Endothelial cell of umbilical vein (primary cell): Measurements from ENCODE around the gene SCLY. TPM values are rescaled to one million over a fixed set of nuclear protein-coding genes. Genes with fewer than 3 reads are reported as not detected.

Source experiments
- BruUV-seq: library from RNA; stranded (reverse); fragments of 400-500 nt; replicated peaks from 2 replicates; lab custom pipeline; 2021; lab: Mats Ljungman, UMichigan
- CTCF ChIA-PET: fragments of 300-600, 350-600 bp; sonication (Branson Sonifier 250); formaldehyde crosslinking; loops from one replicate; lab custom pipeline; 2021; ENCODE audit warnings: antibody characterized with exemption, inconsistent platforms; lab: Charles Lee
- POLR2A ChIA-PET: fragments of 300-600, 350-600 bp; sonication (Branson Sonifier 250); formaldehyde crosslinking; loops from one replicate; lab custom pipeline; 2021; ENCODE audit warnings: antibody characterized with exemption, inconsistent platforms; lab: Charles Lee
- DNase-seq: peaks from one replicate; pipeline ENCODE4 v3.0.0-alpha.2; 2011; ENCODE audit warnings: low read depth, low spot score
- FAIRE-seq: peaks from 2 replicates; lab custom pipeline; 2011; peaks lifted over from hg19 to GRCh38; lab: Jason Lieb, UNC
- H2AFZ ChIP-seq: 2 replicates; pipeline ENCODE4 v1.6.0; 2012; ENCODE audit warnings: low read depth, low read length, control low read depth, inconsistent platforms
- H3K27ac ChIP-seq: 2 replicates; pipeline ENCODE4 v1.5.1; 2011; ENCODE audit warnings: low read depth, mild to moderate bottlenecking, control low read depth, low read length, moderate library complexity; ENCODE audit not compliant: insufficient read depth
- H3K27me3 ChIP-seq, 2 experiments: 2 replicates each; pipeline versions ENCODE4 v1.6.0 to v1.6.1; 2011; ENCODE audit warnings: low read length in 2 of 2, mixed read lengths in 1 of 2; ENCODE audit not compliant: control insufficient read depth in 2 of 2, insufficient read depth in 2 of 2
- H3K36me3 ChIP-seq, 2 experiments: 2 replicates in 1 of 2; 3 replicates in 1 of 2; pipeline ENCODE4 v1.5.1; 2011; ENCODE audit warnings: low read length in 2 of 2, mild to moderate bottlenecking in 1 of 2, moderate library complexity in 1 of 2; ENCODE audit not compliant: control insufficient read depth in 2 of 2, insufficient read depth in 2 of 2; ENCODE audit errors: extremely low read depth in 1 of 2
- H3K4me1 ChIP-seq: 3 replicates; pipeline ENCODE4 v1.5.1; 2011; ENCODE audit warnings: mild to moderate bottlenecking, low read length; ENCODE audit not compliant: control insufficient read depth, insufficient read depth; ENCODE audit errors: extremely low read depth
- H3K4me2 ChIP-seq: 2 replicates; pipeline ENCODE4 v1.6.1; 2011; ENCODE audit warnings: low read length, control low read depth, mixed read lengths; ENCODE audit not compliant: insufficient read depth
- H3K4me3 ChIP-seq, 3 experiments: fragments of 200-600 bp in 1 of 3; sonication (generic), shearing (Covaris generic) in 1 of 3; replicated peaks in 1 of 3; 2 replicates each; pipeline ENCODE4 v1.5.1; 2011 to 2016; ENCODE audit warnings: control low read depth in 3 of 3, low read length in 3 of 3, mild to moderate bottlenecking in 2 of 3, inconsistent platforms in 1 of 3, low read depth in 1 of 3, moderate library complexity in 1 of 3; ENCODE audit not compliant: insufficient read depth in 1 of 3
- H3K79me2 ChIP-seq: 2 replicates; pipeline ENCODE4 v1.6.0; 2012; ENCODE audit warnings: low read length, inconsistent platforms; ENCODE audit not compliant: control insufficient read depth, insufficient read depth
- H3K9ac ChIP-seq: replicated peaks from 2 replicates; pipeline ENCODE3; 2011; ENCODE audit warnings: low read length, control low read depth; ENCODE audit not compliant: insufficient read depth; ENCODE audit errors: extremely low read depth
- H3K9me1 ChIP-seq: replicated peaks from 3 replicates; pipeline ENCODE4 v1.6.0; 2011; ENCODE audit warnings: mild to moderate bottlenecking, low read length; ENCODE audit not compliant: control insufficient read depth, insufficient read depth; ENCODE audit errors: extremely low read depth
- H3K9me3 ChIP-seq: replicated peaks from 2 replicates; pipeline ENCODE4 v1.5.1; 2012; ENCODE audit warnings: low read length, inconsistent platforms; ENCODE audit not compliant: control insufficient read depth, insufficient read depth
- H4K20me1 ChIP-seq: replicated peaks from 2 replicates; pipeline ENCODE3; 2011; ENCODE audit warnings: mild to moderate bottlenecking, low read length; ENCODE audit not compliant: control insufficient read depth, insufficient read depth; ENCODE audit errors: extremely low read depth
- EZH2 ChIP-seq: IDR thresholded peaks from 2 replicates; pipeline ENCODE4 v1.6.1; 2012; ENCODE audit warnings: borderline replicate concordance, low read depth, mild to moderate bottlenecking, moderate library complexity, low read length, inconsistent platforms; ENCODE audit not compliant: severe bottlenecking
- FOS ChIP-seq: IDR thresholded peaks from 2 replicates; pipeline ENCODE4 v1.6.1; 2011; ENCODE audit warnings: mild to moderate bottlenecking, low read length, moderate library complexity, borderline replicate concordance; ENCODE audit not compliant: insufficient read depth
- GATA2 ChIP-seq: IDR thresholded peaks from 2 replicates; pipeline ENCODE4 v1.7.0; 2011; ENCODE audit warnings: low read depth, mild to moderate bottlenecking, moderate library complexity, mixed read lengths, low read length; ENCODE audit not compliant: insufficient read length, insufficient read depth
- JUN ChIP-seq: IDR thresholded peaks from 2 replicates; pipeline ENCODE4 v1.6.1; 2011; ENCODE audit warnings: borderline replicate concordance, low read depth; ENCODE audit not compliant: insufficient read length, insufficient read depth
- MYC ChIP-seq: IDR thresholded peaks from one replicate; pipeline ENCODE4 v1.6.1; 2011; ENCODE audit warnings: mild to moderate bottlenecking, low read depth, low read length
- POLR2A ChIP-seq: IDR thresholded peaks from 2 replicates; pipeline ENCODE4 v1.6.1; 2012; ENCODE audit warnings: low read depth, mild to moderate bottlenecking, control low read depth, low read length
- POLR2AphosphoS5 ChIP-seq: IDR thresholded peaks from 2 replicates; pipeline ENCODE4 v1.6.1; 2012; ENCODE audit warnings: low read depth, mild to moderate bottlenecking, control low read depth, low read length, moderate library complexity; ENCODE audit not compliant: insufficient read depth
- dilution Hi-C: fragments of 300-500 bp; cut with MboI; formaldehyde crosslinking; loops from one replicate; pipeline ENCODE4 v1.15.0; 2019; ENCODE audit warnings: low sequenced_read_pairs; ENCODE audit not compliant: extremely low pct_ligation_motif_present
- intact Hi-C: fragments of 100-400 bp; cut with micrococcal nuclease; formaldehyde crosslinking; loops from one replicate; pipeline ENCODE4 v1.10.0; 2022
- polyA plus RNA-seq, 4 experiments: library from polyadenylated mRNA; depleted of rRNA in 3 of 4; stranded (reverse) in 3 of 4; unstranded in 1 of 4; fragments of >200 nt; gene quantifications; 2 replicates each; pipeline versions ENCODE4 v1.2.1 to v1.2.3, GENCODE V29; 2011 to 2012; ENCODE audit warnings: missing spikeins in 1 of 4
- total RNA-seq: library from RNA; stranded (reverse); gene quantifications from 2 replicates; pipeline ENCODE4 v1.2.3, GENCODE V29; 2021
- TF ChIP-seq, protein P1 (sequence below), 2 donors: IDR thresholded peaks; 1 replicate in 1 of 2; 2 replicates in 1 of 2; pipeline ENCODE4 v1.5.1; 2011; ENCODE audit warnings: low read length in 2 of 2, mild to moderate bottlenecking in 2 of 2, moderate library complexity in 2 of 2, control low read depth in 1 of 2, inconsistent platforms in 1 of 2, low read depth in 1 of 2; ENCODE audit not compliant: insufficient read depth in 1 of 2; ENCODE audit errors: extremely low read depth in 1 of 2
- TF ChIP-seq, protein P2 (sequence below): IDR thresholded peaks from 2 replicates; pipeline ENCODE4 v1.6.1; 2011; ENCODE audit not compliant: insufficient read depth, insufficient read length

SCLY gene
- total and polyA plus RNA-seq, 2 donors (not counting 3 experiments of a cell fraction or from before 2014, with no cell fraction given): 22.6 to 32.7 TPM

DNA sequence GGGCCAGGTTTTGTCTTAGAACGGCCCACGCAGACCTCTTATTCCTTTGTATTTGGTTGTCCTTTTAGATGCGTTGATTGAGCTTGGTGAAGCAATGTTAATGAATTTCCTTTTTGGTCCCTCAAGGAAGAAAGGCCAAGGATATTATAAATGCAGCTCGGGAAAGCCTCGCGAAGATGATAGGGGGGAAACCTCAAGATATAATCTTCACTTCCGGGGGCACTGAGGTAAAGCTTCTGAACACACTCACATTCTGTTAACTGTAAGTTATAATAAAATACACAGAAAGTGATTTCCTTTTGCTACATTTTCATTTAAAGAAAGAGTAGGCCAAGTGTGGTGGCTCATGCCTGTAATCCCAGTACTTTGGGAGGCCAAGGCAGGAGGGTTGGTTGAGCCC is 7.1 kb downstream of the SCLY start:
- no peak overlapping the region for H3K4me3 ChIP-seq
- no TSS peak for BruUV-seq
- dilution Hi-C loops (no loop called here), intact Hi-C loops (loop anchor here (10.0 kb wide), 1 partner anchor 167 kb away; no protein-coding TSS in a partner anchor)
- H3K4me1 ChIP-seq: no peaks in the 10 kb centered on the region
- H3K27ac ChIP-seq: no peak overlapping the region
- no peak overlapping the region for H2AFZ ChIP-seq
- ChIA-PET POLR2A (no interaction called here), CTCF (no interaction called here)
- FAIRE-seq: no peak
- H4K20me1 ChIP-seq: no peaks in the 10 kb centered on the region
- H3K9me3 ChIP-seq: no peaks in the 10 kb centered on the region
- TF ChIP-seq, protein P1, sequence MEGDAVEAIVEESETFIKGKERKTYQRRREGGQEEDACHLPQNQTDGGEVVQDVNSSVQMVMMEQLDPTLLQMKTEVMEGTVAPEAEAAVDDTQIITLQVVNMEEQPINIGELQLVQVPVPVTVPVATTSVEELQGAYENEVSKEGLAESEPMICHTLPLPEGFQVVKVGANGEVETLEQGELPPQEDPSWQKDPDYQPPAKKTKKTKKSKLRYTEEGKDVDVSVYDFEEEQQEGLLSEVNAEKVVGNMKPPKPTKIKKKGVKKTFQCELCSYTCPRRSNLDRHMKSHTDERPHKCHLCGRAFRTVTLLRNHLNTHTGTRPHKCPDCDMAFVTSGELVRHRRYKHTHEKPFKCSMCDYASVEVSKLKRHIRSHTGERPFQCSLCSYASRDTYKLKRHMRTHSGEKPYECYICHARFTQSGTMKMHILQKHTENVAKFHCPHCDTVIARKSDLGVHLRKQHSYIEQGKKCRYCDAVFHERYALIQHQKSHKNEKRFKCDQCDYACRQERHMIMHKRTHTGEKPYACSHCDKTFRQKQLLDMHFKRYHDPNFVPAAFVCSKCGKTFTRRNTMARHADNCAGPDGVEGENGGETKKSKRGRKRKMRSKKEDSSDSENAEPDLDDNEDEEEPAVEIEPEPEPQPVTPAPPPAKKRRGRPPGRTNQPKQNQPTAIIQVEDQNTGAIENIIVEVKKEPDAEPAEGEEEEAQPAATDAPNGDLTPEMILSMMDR (IDR thresholded peaks at IDR 0.05; ENCODE audit: extremely low read depth in 1 of 2, insufficient read depth in 1 of 2, low read depth in 1 of 2, low read length in 2 of 2): no peak
- TF ChIP-seq POLR2A (no peak), FOS (no peak), EZH2 (no peak), JUN (no peak), MYC (no peak), GATA2 (no peak), POLR2AphosphoS5 (no peak)
- TF ChIP-seq, protein P2, sequence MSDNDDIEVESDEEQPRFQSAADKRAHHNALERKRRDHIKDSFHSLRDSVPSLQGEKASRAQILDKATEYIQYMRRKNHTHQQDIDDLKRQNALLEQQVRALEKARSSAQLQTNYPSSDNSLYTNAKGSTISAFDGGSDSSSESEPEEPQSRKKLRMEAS: no peak
- H3K9me1 ChIP-seq: no peaks in the 10 kb centered on the region
- H3K4me2 ChIP-seq: no peak overlapping the region
- no peak for DNase-seq
- no peaks in the 10 kb centered on the region for H3K27me3 ChIP-seq
- H3K79me2 ChIP-seq: peaks cover under 1% of the 10 kb centered on the region
- no peak overlapping the region for H3K9ac ChIP-seq
- peaks cover 6% of the 10 kb centered on the region in 2 experiments for H3K36me3 ChIP-seq
